Right renal cortex interstitium (tissue), 3 donors: Measurements from ENCODE around the gene JMJD8. TPM values are rescaled to one million over a fixed set of nuclear protein-coding genes. Genes with fewer than 3 reads are reported as not detected.
A peak's percentile ranks its signal among the peaks of the same experiment; 100 is the strongest.

Experiments used
- DNase-seq, 3 donors: peaks; one replicate each; pipeline ENCODE4 v3.0.0-alpha.2; 2013; ENCODE audit warnings: low read depth in 3 of 3, low spot score in 2 of 3
- polyA plus RNA-seq, 3 donors: library from polyadenylated mRNA; unstranded; fragments of 120-200 nt; gene quantifications; one replicate each; pipeline ENCODE4 v1.2.1, GENCODE V29; 2013; ENCODE audit not compliant: insufficient read length in 3 of 3

Gene JMJD8
- polyA plus RNA-seq, 3 donors = 56.0 to 68.0 (median 65.2) TPM

DNA sequence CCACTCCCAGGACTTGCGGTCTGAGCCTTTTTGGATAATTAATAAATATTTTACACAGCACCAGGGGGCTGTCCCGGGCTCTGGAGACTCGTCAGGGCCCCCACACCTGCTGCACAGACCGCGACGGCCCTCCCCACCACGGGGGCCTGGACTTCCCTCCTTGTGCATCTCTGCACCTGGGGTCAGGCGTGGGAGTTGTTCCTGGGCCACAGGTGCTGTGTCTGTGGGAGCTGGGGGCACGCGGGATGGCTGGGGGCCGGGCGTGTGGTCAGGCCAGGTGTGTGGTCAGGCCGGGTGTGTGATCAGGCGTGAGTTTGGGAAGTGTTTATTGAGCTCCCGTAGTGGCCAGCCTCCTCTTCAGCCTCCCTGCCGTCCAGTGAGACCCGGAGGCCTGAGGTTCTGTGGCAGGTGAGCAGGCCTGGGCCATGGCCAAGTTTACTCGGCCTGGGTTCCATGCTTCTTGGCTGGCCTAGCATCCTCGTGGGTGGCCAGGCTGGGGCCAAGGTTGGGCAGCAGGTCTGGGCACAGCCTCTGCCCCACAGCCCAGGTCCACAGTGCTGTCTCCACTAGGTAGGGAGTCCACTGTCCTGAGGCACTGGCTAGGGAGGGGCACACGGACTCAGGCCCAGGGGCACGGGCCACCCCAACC, 5.8 kb downstream of the JMJD8 start:
- DNase-seq = no peak

DNA sequence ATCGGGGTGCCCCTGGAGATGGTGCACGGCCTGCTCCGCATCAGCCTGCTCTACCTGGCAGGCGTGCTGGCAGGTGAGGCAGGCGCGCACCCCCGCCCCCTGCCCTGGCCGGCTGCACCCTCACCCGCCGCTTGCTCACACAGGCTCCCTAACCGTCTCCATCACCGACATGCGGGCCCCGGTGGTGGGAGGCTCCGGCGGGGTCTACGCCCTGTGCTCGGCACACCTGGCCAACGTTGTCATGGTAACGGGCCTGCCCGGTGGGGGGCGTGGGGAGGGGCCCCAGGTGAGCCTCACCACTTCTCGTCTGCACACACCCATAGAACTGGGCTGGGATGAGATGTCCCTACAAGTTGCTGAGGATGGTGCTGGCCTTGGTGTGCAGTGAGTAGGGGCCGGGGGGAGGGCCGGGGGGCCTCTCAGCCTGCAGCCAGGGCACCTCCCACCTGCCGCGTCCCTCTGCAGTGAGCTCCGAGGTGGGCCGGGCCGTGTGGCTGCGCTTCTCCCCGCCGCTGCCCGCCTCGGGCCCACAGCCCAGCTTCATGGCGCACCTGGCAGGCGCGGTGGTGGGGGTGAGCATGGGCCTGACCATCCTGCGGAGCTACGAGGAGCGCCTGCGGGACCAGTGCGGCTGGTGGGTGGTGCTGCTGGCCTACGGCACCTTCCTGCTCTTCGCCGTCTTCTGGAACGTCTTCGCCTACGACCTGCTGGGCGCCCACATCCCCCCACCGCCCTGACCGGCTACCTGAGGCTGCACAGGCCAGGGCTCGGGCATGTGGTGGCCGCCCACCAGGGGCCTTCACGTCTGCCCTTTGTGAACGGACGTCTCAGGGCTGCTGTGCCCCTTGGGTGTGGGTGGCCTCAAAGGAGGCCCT, 6.6 kb downstream of the JMJD8 start:
- no peak for DNase-seq

DNA sequence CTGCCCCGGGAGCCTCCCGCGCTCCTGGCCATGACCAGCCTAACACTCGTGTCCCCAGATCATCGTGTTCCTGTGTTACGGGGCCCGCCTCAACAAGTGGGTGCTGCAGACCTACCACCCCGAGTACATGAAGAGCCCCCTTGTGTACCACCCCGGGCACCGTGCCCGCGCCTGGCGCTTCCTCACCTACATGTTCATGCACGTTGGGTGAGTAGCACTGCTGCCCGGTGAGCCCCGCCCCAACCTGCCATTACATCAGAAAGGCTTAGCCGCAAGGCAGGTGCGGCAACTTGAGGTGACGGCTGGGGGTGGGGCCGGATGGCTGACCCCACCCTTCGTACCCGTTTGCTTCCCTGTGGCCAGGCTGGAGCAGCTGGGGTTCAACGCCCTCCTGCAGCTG, 7.2 kb downstream of the JMJD8 start:
- DNase-seq = no peak

DNA sequence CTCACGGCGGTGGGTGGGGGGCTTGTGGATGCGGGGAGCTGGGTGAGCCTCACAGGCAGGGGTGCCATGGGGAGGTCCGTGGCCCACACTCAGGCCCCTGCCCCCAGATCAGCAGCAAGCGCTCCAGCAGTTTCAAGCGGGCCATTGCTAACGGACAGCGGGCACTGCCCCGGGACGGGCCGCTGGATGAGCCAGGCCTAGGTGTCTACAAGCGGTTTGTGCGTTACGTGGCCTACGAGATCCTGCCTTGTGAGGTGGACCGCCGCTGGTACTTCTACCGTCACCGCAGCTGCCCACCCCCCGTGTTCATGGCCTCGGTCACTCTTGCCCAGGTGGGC, 7.6 kb downstream of the JMJD8 start:
- DNase-seq = no peak

DNA sequence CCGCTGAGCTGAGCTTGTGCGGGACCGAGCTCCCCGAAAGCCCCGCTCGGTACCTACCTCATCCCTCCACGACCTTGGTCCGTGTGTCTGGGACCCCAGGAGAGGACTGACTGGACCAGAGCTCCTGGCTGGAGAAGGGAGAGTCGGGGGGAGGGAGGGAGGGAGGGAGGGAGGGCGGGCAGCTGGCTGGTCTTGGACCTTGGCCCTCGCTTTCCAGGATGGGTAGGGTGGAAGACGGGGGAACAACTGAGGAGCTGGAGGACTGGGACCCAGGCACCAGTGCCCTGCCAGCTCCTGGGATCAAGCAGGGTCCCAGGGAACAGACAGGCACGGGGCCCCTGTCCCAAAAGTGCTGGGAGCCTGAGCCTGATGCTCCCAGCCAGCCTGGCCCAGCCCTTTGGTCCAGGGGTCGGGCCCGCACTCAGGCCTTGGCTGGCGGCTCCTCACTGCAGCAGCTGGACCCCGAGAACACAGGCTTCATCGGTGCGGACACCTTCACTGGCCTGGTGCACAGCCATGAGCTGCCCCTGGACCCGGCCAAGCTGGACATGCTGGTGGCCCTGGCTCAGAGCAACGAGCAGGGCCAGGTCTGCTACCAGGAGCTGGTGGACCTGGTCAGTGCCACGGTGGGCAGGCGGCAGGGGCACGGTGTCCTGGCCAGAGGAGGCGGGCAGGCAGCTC, 8.1 kb downstream of the JMJD8 start:
- DNase-seq = no peak

DNA sequence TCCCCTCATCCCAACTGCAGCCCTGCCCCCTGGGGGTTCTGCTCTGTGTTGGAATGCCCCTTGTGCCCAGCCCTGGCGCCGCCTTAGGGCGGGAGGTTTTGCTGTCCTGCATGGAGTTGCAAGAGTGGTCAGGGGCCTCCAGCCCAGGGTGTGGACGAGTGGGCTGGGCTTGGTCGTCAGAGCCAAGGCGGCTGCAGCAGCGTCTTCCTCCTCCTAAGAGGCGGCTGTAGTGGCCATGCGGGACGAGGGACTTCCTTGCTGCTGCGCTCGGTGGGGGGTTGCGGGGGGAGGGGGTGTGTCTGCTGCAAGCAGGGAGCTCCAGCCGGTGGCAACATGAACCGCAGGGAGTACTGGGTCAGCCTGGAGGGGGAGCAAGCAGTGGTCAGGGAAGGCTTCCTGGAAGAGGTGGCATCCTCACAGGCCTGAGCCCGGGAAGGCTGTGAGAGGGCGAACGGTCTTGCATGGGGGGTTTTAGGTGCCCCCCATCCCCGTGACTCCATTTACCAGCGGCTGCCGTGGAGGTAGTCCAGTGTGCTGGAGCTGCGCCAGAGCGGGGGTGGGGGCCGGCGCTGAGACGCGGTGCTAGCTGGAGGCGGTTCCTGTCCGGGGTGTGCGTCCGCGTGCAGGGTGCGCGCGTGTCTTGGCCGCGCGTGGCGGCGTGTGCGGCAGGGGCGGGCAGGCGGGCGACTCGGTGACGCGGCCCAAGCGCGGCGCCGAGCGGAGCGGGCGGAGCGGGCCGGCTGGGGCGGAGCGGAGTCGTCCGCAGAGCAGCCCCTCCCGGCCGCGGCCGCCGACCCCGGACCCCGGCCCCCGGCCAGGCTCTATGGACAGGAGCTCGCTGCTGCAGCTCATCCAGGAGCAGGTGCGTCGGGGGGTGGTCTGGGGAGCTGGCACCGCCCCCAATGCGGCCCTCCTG, 8.9 kb downstream of the JMJD8 start, which contains the start of gene RHBDL1:
Gene RHBDL1 (plus strand): TSS at position 704 of the 916 bp plus-strand sequence. CDS start 120 bp downstream, at position 824.
- DNase-seq = no peak

DNA sequence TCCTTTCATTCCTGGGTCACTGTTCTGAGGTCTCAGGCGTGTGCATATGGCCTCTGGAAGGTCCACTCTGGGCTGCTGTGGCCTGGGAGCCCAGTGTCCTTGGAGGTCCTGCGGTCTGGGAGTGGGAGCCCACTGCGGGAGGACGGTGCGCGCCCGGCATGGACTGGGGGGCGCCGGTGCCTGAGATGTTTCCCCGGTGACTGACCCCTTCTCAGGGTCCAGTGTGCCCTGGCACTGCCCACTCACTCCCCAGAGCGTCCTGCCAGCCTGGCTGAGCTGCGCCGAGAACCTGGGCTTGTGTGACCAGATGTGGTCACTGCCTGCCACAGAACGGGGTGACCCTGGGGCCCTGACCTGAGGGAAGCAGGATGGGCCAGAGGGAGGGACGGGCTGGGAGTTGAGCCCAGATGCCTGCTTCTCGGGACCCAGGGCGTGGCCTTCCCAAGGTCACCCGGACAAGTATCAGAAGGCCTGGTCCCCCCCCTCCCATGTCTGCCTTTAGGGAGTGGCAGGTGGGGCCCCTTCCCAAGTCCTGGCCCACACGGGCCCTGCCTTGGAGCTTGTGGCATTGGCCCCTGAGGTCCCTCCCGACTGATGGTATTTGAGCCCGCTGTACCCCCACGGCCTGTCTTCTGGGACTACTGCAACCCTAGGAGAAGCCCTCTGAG, 9.8 kb downstream of the JMJD8 start:
- no peak for DNase-seq

DNA sequence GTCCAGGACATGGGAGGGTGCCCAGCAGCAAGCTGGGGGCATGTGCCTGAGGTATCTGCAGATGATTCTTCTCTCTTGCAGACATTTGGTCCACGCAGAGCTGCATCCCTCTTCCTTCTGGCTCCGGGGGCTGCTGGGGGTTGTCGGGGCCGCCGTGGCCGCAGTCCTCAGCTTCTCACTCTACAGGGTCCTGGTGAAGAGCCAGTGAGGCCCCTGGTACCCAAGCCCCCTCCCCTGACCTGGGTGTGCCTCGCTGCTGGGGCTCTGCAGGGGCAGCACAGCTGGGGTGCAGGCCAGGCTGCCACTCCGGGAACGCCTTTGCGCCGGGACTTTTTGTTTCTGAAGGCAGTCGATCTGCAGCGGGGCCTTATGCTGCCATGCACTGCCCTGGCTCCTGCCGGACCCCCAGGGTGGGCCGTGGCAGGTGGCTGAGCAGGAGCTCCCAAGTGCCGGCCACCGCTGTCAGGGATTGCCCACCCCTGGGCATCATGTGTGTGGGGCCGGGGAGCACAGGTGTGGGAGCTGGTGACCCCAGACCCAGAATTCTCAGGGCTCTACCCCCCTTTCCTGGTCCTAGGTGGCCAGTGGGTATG, 10.6 kb downstream of the JMJD8 start:
- DNase-seq = no peak

DNA sequence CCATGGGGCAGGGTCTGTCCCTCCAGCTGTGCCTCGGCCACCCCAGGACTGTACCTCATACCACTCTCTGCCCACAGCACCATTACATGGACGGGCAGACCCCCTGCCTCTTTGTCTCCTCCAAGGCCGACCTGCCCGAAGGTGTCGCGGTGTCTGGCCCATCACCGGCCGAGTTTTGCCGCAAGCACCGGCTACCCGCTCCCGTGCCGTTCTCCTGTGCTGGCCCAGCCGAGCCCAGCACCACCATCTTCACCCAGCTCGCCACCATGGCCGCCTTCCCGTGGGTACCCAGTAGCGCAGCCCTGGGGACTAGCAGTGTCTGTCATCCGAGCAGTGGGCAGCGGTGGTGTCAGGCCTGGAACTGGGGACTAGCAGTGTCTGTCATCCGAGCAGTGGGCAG, 11.3 kb downstream of the JMJD8 start:
- no peak for DNase-seq

DNA sequence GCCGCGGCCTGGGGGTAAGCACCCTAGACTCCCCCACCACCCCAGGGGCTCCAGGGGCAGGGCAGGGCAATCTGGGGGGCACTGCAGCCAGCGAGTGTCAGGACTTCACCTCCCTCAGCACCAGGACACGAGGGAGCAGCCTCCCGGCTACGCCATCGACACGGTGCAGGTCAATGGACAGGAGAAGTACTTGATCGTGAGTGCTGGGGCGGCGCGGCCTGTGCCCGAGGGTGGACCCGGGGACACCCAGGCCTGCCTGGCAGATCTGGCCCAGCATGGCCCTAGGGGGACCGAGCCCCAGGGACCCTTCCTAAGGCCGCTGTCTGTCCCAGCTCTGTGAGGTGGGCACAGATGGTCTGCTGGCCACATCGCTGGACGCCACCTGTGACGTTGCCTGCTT, 11.8 kb downstream of the JMJD8 start:
- DNase-seq = no peak

DNA sequence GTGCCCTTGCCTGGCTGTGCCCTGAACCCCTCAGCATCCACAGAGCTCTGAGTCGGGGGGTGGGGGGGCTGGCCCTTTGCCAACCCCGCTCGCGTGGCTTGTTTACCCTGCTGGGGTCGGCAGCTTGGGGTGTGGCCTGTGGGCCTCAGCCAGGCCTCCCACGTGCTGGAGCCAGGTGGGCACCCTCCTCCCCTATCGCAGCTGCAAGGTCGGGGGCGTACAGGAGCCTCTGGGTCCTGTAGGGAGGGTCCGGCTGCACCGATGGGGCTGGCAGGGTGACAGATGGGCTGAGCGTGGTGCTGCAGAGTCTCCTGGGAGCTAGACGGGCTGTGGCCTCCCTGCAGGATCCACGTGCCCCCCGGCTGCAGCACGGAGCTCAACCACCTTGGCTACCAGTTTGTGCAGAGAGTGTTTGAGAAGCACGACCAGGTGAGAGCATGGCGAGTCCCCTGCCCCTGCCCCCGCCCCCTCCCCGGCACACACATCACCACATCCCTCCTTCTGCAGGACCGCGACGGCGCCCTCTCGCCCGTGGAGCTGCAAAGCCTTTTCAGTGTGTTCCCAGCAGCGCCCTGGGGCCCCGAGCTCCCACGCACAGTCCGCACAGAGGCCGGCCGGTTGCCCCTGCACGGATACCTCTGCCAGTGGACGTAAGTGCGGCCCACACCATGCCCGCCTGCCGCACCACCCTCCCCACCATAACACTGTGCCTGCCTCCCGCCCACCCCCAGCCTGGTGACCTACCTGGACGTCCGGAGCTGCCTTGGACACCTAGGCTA, 12.6 kb downstream of the JMJD8 start:
- DNase-seq = no peak

DNA sequence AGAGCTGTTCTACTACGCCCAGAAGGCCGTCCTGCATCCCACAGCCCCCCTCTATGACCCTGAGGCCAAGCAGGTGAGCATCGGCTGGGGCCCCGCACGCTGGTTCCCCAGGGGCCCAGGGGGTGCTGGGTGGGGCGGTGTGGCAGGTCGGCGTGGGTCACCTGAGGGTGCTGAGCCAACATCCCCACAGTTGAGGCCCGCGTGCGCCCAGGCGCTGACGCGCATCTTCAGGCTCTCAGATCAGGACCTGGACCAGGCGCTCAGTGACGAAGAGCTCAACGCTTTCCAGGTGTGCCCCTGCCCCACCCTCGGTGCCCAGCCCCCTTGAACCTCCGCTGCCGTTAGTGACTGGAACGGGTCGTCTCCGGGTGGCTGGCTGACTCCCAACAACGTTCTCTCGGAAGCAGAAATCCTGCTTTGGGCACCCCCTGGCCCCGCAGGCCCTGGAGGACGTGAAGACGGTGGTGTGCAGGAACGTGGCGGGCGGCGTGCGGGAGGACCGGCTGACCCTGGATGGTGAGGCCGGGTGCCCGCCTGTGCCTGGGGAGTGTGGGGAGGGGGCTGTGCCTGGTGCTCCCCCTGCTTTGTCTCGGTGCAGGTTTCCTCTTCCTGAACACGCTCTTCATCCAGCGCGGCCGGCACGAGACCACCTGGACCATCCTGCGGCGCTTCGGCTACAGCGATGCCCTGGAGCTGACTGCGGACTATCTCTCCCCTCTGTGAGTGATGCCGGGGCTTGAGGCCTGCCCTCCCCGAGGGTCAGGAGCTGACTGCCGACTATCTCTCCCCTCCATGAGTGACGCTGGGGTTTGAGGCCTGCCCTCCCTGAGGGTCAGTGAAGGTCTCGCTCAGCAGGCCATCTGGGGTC, 13.4 kb downstream of the JMJD8 start:
- no peak for DNase-seq

DNA sequence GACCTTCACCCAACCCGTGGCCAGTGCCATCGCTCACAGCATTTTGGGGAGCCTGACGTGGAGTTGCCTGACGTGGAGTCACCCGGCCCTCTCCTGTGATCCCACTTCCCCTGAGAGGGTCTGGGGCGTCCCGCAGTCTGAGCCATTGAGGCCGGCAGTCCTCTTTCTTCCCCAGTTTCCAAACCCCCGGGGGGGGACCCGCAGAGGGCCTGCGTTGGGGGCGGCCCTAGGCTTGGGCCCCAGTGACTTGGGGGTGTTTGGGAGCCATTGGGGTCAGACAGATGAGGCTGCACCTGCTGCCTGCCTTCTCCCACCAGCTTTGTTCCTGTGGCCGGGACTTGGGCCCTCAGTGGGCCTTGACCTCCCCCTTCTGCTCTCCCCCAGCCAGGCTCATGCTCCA, 14.5 kb downstream of the JMJD8 start:
- DNase-seq = no peak

DNA sequence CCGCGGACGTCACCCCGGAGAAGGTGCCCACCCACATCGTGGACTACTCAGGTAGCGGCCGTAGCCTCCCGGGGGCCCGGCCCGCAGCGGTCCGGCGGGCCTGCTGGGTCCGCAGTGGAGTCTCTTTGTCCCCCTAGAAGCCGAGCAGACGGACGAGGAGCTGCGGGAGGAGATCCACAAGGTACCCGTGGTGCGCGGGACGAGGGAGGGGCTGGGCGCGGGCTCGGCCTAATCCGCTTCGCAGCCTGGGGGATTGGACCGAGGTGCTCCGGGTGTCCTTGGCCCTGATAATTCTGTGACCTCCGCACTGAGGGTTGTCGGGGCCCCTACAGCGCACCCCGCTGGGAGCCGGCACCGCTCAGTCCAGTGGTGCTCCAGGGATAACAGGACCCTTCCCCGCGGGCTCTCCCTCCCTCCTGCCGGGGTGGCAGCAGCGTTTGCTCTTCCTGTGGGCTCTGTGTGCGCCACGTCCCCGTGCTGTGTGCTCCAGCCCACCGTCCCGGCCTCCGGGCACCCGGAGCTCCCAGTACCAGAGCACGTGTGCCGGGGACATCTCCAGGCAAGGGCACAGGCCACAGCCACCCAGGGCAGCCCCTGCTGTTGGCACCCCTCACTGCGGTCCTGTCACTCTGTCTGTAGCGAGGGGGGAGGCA, 15.5 kb downstream of the JMJD8 start:
- no peak for DNase-seq

DNA sequence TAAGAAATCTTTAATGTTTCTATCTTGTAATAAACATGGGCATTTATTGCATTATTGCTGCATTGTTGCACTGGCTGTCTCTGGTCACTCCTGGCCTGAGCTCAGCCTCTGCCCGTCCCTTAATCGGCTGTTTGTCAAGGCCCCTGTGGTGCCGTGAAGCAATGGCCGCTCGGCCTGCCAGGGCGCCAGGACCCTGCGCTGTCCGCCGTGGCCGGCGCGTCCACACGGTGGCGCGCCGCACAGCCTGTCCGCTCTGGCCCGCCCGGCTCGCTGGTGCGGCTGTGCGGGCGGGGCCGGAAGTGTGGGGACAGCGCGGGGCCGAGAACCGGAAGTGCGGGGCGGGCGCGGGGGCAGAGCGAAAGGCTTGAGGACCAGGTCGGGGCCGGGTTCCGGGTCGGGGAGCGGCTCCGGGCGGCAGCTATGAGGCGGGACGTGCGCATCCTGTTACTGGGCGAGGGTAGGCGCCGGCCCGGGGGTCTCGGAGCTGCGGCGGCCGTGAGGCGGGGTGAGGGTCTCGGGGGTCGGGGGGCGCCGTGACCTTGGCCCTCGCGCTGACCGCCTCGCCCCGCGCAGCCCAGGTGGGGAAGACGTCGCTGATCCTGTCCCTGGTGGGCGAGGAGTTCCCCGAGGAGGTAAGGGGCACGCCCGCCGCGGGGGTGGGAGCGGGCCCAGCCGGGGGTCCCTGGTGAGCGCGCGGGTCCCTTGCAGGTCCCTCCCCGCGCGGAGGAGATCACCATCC, 16.2 kb downstream of the JMJD8 start, which contains the start of gene RHOT2:
Gene RHOT2 (plus strand): TSS at position 353 of the 739 bp plus-strand sequence. CDS start 68 bp downstream, at position 421.
- peak in 2 of 3 donors; percentile 78 to 84 for DNase-seq

DNA sequence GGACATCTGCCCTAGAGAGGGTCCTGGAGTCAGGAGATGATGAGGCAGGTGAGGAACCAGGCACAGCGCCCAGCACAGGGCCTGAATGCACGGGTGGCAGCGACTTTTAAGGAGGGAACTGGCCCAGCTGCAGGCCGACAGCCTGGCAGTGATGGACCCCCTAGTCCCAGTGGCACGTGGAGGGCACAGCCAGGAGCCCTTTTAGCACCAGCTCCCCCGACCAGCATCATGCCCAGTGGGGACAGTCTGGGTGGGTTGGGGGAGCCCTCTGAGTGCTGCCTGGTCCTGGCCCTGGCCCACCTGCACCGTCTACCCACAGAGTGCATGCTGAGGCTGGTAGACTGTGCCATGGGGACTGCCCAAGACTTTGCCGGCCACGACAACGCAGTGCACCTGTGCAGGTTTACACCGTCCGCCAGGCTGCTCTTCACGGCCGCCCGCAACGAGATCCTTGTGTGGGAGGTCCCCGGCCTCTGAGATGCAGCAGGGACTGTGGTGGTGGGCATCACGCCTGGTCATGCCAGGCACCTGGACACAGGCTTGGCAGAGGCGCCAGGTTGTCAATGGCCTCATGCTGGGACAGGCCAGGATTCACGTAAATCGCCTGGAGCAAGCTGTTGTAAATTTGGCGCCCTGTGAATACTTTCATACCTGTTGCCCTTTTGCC, 16.9 kb downstream of the JMJD8 start:
- DNase-seq = no peak
